ENCODE results near the gene COL6A3.

- no peak for TF ChIP-seq POLR2AphosphoS5 (IDR thresholded peaks at IDR 0.05; ENCODE audit: low read depth, low read length)
- TF ChIP-seq EP300 (IDR thresholded peaks at IDR 0.05; ENCODE audit: borderline replicate concordance in 1 of 2, low read depth in 1 of 2, low read length in 1 of 2): no peak
- no peak for TF ChIP-seq CTCF (IDR thresholded peaks at IDR 0.05)
- TF ChIP-seq USF1 (IDR thresholded peaks at IDR 0.05; ENCODE audit: borderline replicate concordance, low read depth): no peak
- TF ChIP-seq IRF3 (IDR thresholded peaks at IDR 0.05; ENCODE audit: low read depth, low read length): no peak
- no peak for TF ChIP-seq MAX (IDR thresholded peaks at IDR 0.05; ENCODE audit: low read depth)
- no peak for TF ChIP-seq TAF1 (IDR thresholded peaks at IDR 0.05; ENCODE audit: borderline replicate concordance, low read depth, low read length)
- TF ChIP-seq EZH2phosphoT487 (IDR thresholded peaks at IDR 0.05; ENCODE audit: borderline replicate concordance, low read depth): no peak
- TF ChIP-seq PBX3 (IDR thresholded peaks at IDR 0.05): no peak
- TF ChIP-seq RCOR1 (IDR thresholded peaks at IDR 0.05; ENCODE audit: low read length): no peak
- TF ChIP-seq MXI1 (IDR thresholded peaks at IDR 0.05; ENCODE audit: low read depth, low read length): no peak
- TF ChIP-seq YY1 (IDR thresholded peaks at IDR 0.05; ENCODE audit: low read depth): no peak
These were observed 94.1 kb downstream of the COL6A3 start for GRCh38 chr2:237319887-237320286.

All from SK-N-SH (cell line).